B cell (primary cell): ENCODE data around the gene KCNT1. TPM values are rescaled to one million over a fixed set of nuclear protein-coding genes. Genes with fewer than 3 reads are reported as not detected.

Experiments
- ATAC-seq: fragments of 200-7000 bp; cut with Tn5 transposase; one replicate; pipeline ENCODE4 v1.10.0; 2021; ENCODE audit warnings: low read depth, mild to moderate bottlenecking, moderate number of reproducible peaks, moderate library complexity
- CTCF ChIA-PET: fragments of 350-600 bp; sonication (Branson Sonifier 250); formaldehyde crosslinking; loops from one replicate; lab custom pipeline; 2021; ENCODE audit warnings: antibody characterized with exemption, inconsistent platforms; lab: Charles Lee
- POLR2A ChIA-PET: fragments of 350-600 bp; sonication (Branson Sonifier 250); formaldehyde crosslinking; loops from one replicate; lab custom pipeline; 2021; ENCODE audit warnings: antibody characterized with exemption; lab: Charles Lee
- DNase-seq: peaks from one replicate; pipeline ENCODE4 v3.0.0; 2013
- H2AFZ ChIP-seq: 2 replicates; pipeline ENCODE4 v1.6.1; 2012; ENCODE audit warnings: mild to moderate bottlenecking, low read depth, low read length; ENCODE audit not compliant: insufficient read depth, poor library complexity, severe bottlenecking
- H3K27ac ChIP-seq, 2 donors: 1 replicate in 1 of 2; 2 replicates in 1 of 2; pipeline ENCODE4 v1.5.1; 2012 to 2013; ENCODE audit warnings: low read length in 2 of 2, mild to moderate bottlenecking in 2 of 2, moderate library complexity in 1 of 2
- H3K27me3 ChIP-seq, 4 experiments: fragments of 200-600 bp in 1 of 4; sonication (generic) in 1 of 4; replicated peaks in 1 of 4; 1 replicate in 2 of 4; 2 replicates in 2 of 4; pipeline versions ENCODE4 v1.6.1 to v1.7.0; 2013 to 2016; ENCODE audit warnings: low read length in 3 of 4, mild to moderate bottlenecking in 2 of 4, mixed read lengths in 1 of 4, moderate library complexity in 1 of 4; ENCODE audit not compliant: insufficient read depth in 4 of 4, control insufficient read depth in 3 of 4; ENCODE audit errors: control extremely low read depth in 1 of 4
- H3K36me3 ChIP-seq, 2 experiments: replicated peaks in 1 of 2; 1 replicate in 1 of 2; 2 replicates in 1 of 2; pipeline versions ENCODE4 v1.6.1 to v1.7.1; 2013; ENCODE audit warnings: low read length in 1 of 2; ENCODE audit not compliant: insufficient read depth in 2 of 2, control insufficient read depth in 1 of 2; ENCODE audit errors: control extremely low read depth in 1 of 2, extremely low read depth in 1 of 2
- H3K4me1 ChIP-seq, 2 donors: fragments of 200-600 bp in 1 of 2; sonication (generic) in 1 of 2; 1 replicate in 1 of 2; 2 replicates in 1 of 2; pipeline versions ENCODE4 v1.5.1 to v1.6.1; 2013 to 2017; ENCODE audit warnings: low read length in 2 of 2; ENCODE audit not compliant: control insufficient read depth in 2 of 2, insufficient read depth in 2 of 2
- H3K4me2 ChIP-seq: replicated peaks from 2 replicates; pipeline ENCODE3; 2012; ENCODE audit warnings: mild to moderate bottlenecking, low read depth, low read length; ENCODE audit not compliant: poor library complexity, severe bottlenecking
- H3K4me3 ChIP-seq, 5 experiments: fragments of 200-600 bp in 1 of 5; sonication (generic) in 1 of 5; 1 replicate in 3 of 5; 2 replicates in 2 of 5; pipeline versions ENCODE4 v1.5.1 to v1.7.0; 2011 to 2016; ENCODE audit warnings: low read length in 4 of 5, mild to moderate bottlenecking in 4 of 5, low read depth in 2 of 5, control low read depth in 1 of 5, moderate library complexity in 1 of 5; ENCODE audit not compliant: insufficient read depth in 1 of 5; ENCODE audit errors: control extremely low read depth in 1 of 5, extremely low read depth in 1 of 5
- H3K79me2 ChIP-seq: fragments of 200-600 bp; sonication (generic); one replicate; pipeline ENCODE4 v1.6.0; 2016; ENCODE audit warnings: low read length; ENCODE audit not compliant: control insufficient read depth, insufficient read depth
- H3K9ac ChIP-seq: fragments of 200-600 bp; sonication (generic); 2 replicates; pipeline ENCODE4 v1.6.1; 2017; ENCODE audit warnings: mild to moderate bottlenecking, low read length, moderate library complexity
- H3K9me3 ChIP-seq, 3 donors: one replicate each; pipeline versions ENCODE4 v1.6.1 to v1.7.1; 2013; ENCODE audit warnings: low read length in 2 of 3; ENCODE audit not compliant: control insufficient read depth in 2 of 3, insufficient read depth in 1 of 3; ENCODE audit errors: control extremely low read depth in 1 of 3
- H4K20me1 ChIP-seq: 2 replicates; pipeline ENCODE4 v1.6.0; 2012; ENCODE audit warnings: mild to moderate bottlenecking, low read length; ENCODE audit not compliant: insufficient read depth, control insufficient read depth, poor library complexity, severe bottlenecking
- H3K27ac Mint-ChIP-seq: one replicate; pipeline ENCODE4 v1.8.0; 2021; ENCODE audit warnings: mixed read lengths
- H3K27me3 Mint-ChIP-seq: one replicate; pipeline ENCODE4 v1.8.0; 2021; ENCODE audit warnings: mixed read lengths
- H3K4me1 Mint-ChIP-seq: one replicate; pipeline ENCODE4 v1.8.0; 2021; ENCODE audit warnings: mixed read lengths
- H3K4me3 Mint-ChIP-seq: one replicate; pipeline ENCODE4 v1.8.0; 2021; ENCODE audit warnings: mixed read lengths
- H3K9me3 Mint-ChIP-seq: one replicate; pipeline ENCODE4 v1.8.0; 2022; ENCODE audit warnings: mixed read lengths; ENCODE audit not compliant: insufficient read depth
- CTCF ChIP-seq: fragments of 200-600 bp; IDR thresholded peaks from one replicate; pipeline ENCODE4 v1.8.0; 2022; ENCODE audit warnings: antibody characterized with exemption, mild to moderate bottlenecking
- EZH2 ChIP-seq: IDR thresholded peaks from 2 replicates; pipeline ENCODE4 v1.6.1; 2012; ENCODE audit warnings: borderline replicate concordance, low read depth, mild to moderate bottlenecking, moderate library complexity, low read length; ENCODE audit not compliant: insufficient read depth, poor library complexity, severe bottlenecking
- WGBS: methylation state at CpG from one replicate; pipeline ENCODE4 v1.1.5; 2013; ENCODE audit warnings: missing lambda C conversion rate; ENCODE audit not compliant: insufficient coverage; 5-methylcytosine and 5-hydroxymethylcytosine counted together
- intact Hi-C: fragments of 100-400 bp; cut with micrococcal nuclease; formaldehyde crosslinking; loops from one replicate; pipeline ENCODE4 v1.10.0; 2022
- polyA plus RNA-seq: library from polyadenylated mRNA; depleted of rRNA; stranded (reverse); fragments of >200 nt; gene quantifications from 2 replicates; pipeline ENCODE4 v1.2.3, GENCODE V29; 2012
- total RNA-seq, 2 donors: library from RNA; stranded (reverse); fragments of 120-200 nt in 1 of 2; gene quantifications; 1 replicate in 1 of 2; 2 replicates in 1 of 2; pipeline versions ENCODE4 v1.2.3 to v1.2.4, GENCODE V29; 2013 to 2022

KCNT1 gene
- total and polyA plus RNA-seq, 2 donors (not counting 1 experiment from before 2014, with no cell fraction given) = not detected

DNA sequence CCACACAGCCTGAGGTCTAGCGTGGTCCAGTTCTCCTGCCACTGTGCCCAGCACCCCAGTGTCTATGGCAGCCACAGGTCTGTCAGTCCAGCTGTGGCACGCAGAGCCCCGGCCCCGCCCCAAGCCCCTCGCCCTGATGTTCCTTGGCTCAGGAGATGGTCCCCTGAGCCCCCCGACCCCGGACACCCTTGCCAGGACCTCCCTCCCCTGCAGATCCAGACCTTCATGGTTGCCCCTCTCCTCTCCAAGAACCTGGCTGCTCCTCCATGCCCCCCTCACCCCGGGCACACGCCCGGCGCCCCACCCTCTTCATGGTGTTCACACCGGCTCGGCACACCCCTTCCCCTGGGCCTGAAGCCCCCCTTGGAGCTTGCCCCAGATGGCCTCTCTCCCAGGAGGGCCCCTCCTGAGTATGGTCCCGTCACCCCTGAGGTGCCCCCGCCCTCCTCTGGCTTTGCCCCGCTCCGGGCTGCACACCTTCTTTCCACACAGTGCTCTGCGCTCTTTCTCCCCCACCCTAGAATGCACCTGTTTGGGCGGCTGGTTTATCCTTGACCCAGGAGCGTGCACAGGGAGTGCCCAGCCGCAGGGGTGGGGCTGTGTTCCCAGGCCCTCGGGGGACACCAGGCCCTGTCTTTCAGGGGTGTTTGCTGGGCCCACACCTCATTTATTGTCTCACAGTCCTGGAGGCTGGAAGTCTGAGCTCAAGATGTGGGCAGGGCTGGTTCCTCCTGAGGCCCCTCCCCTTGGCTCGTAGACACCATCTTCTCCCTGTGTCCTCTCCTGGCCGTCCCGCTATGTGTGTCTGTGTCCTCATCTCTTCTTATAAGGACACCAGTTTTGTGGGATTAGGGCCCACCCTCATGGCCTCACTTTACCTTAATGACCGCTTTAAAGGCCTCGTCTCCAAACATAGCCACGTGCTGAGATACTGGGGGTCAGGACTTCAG, 37.6 kb downstream of the KCNT1 start:
- Histone ChIP-seq H3K9me3 (no peaks in the 10 kb centered on the region), H3K27me3 (no peaks in the 10 kb centered on the region), H3K4me2 (no peak overlapping the region), H3K4me3 (no peak overlapping the region), H3K36me3 (no peaks in the 10 kb centered on the region), H3K79me2 (no peaks in the 10 kb centered on the region), H4K20me1 (no peaks in the 10 kb centered on the region), H3K27ac (no peak overlapping the region), H2AFZ (no peak overlapping the region), H3K4me1 (no peaks in the 10 kb centered on the region), H3K9ac (no peak overlapping the region)
- WGBS = 84% methylated on average over 23 of the region's 28 CpGs
- ATAC-seq = no peak
- H3K27ac Mint-ChIP-seq = no peak overlapping the region
- no peaks in the 10 kb centered on the region for H3K4me1 Mint-ChIP-seq
- peaks cover 9% of the 10 kb centered on the region for H3K27me3 Mint-ChIP-seq
- H3K9me3 Mint-ChIP-seq = no peaks in the 10 kb centered on the region
- ChIA-PET CTCF (no interaction called here), POLR2A (no interaction called here)
- TF ChIP-seq EZH2 (no peak), CTCF (no peak)
- intact Hi-C loops = no loop called here
- H3K4me3 Mint-ChIP-seq = no peak overlapping the region
- DNase-seq = no peak
